GM19043 (cell line): ENCODE data around the gene PEX3.
"Not testable (repeated sequence)": the region's sequence is repeated elsewhere in the genome, so short reads cannot be mapped to it uniquely, and the experiment has no call there.

Experiments
- ATAC-seq: cut with Tn5 transposase; IDR thresholded peaks from one replicate; pipeline ENCODE4 v1.9.1; 2021; ENCODE audit warnings: low read depth; ENCODE audit not compliant: unreplicated experiment

PEX3 gene

DNA sequence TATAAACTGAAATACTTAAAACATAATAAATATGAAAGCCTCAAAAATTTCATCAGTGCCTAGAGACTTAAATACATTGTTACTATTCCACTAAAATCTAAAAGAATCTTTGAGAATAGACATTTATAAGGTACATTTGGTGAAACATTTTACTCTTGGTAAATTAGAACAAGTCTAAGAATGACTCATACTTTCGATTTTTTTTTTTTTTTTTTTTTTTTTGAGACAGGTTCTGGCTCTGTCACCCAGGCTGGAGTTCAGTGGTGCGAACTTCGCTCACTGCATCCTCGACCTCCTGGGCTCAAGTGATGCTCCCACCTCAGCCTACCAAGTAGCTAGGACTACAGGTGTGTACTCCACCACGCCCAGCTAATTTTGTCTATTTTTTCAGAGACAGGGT, 54.5 kb downstream of the PEX3 start:
- ATAC-seq = no peak

- no peak for ATAC-seq
Observed at GRCh38 chr6:143505537-143505936, 54.9 kb downstream of the PEX3 start.

DNA sequence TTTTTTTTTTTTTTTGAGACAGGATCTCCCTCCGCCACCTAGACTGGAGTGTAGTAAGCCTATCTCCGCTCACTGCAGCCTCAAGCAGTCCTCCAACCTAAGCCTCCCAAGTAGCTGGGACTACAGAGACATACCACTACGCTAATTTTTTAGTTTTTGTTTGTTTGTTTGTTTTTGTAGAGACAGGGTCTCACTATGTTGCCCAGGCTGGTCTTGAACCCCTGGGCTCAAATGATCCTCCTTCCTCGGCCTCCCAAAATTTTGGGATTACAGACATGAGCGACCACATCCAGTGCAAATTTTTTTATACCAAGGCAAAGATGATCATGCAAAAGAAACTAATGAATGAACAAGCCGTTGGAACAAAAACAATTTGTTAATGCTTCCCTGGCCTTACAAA, 55.6 kb downstream of the PEX3 start:
- ATAC-seq = no peak

GRCh38 chr6:143506620-143507019, 56.0 kb downstream of the PEX3 start:
- ATAC-seq = no peak

- ATAC-seq = peak; percentile 40
Observed at GRCh38 chr6:143507358-143508145, 56.9 kb downstream of the PEX3 start.

- not testable (repeated sequence) for ATAC-seq
Observed at GRCh38 chr6:143510326-143510725, 59.7 kb downstream of the PEX3 start.

- ATAC-seq = peak; percentile 58
Observed at GRCh38 chr6:143510991-143511891, 60.6 kb downstream of the PEX3 start, which contains the start of gene FUCA2. TSS of gene FUCA2 (minus strand) at chr6:143511720. CDS start at chr6:143511634, 86 bp downstream.

GRCh38 chr6:143513410-143513809, 62.8 kb downstream of the PEX3 start:
- no peak for ATAC-seq

DNA sequence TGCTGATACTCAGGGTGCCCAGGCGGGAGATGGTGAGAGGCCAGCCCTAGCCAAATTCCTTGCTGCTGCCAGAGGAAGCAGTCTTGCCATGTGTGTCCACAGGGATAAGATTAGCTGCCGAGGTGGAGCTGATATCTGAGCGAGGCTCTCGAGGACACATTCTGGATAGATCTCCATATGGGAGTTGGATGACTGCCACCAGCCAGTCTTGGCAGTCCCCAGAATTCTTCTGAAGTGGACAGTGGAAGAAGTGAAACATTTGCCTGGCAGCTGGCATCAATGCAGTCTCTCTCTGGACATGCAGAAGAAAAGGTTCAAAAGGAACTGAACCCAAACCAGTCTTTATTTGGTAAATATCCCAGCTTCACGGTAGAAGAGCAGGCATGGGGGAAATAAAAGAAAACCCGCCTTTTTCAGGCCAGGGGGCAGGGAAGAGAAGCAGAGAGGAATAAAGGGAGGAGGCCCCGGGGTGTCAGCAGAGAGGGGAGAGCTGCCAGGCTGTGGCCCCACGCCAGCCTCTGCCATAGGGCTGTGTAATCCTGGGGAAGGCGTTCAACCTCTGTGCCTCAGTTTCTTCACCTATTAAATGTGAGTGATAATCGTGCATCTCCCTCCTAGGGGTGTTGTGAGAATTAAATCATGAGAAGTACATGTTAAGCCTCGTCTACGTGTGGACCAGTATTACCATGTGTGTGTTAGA, 64.6 kb downstream of the PEX3 start:
- ATAC-seq = no peak

DNA sequence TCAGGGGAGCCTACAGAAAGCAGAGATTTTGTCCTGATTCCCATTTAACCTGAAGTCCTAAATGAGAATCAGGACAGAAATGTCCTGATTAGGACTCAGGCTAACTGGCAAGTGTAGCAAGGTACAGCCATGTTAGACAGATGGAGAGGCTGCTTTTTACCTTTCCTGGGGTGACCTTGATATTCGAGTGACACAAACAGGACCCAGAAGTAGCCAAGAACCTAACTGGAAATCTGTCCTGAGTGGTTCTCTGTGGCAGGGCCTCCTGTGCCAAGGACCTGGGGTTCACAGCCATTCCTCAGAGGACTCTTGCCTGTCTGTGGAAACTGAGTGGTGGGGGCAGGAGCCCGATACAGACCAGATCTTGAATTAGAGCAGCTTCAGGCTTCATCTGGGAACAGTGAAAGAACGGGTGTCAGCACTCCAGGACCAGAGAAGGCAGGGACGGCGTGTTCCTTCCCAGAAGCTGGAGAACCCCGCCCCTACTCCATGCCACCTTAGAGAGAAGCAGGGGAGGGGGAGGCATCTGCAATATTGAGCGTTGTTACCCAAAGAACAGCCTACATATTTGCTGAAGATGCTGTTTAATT, 65.3 kb downstream of the PEX3 start:
- no peak for ATAC-seq

DNA sequence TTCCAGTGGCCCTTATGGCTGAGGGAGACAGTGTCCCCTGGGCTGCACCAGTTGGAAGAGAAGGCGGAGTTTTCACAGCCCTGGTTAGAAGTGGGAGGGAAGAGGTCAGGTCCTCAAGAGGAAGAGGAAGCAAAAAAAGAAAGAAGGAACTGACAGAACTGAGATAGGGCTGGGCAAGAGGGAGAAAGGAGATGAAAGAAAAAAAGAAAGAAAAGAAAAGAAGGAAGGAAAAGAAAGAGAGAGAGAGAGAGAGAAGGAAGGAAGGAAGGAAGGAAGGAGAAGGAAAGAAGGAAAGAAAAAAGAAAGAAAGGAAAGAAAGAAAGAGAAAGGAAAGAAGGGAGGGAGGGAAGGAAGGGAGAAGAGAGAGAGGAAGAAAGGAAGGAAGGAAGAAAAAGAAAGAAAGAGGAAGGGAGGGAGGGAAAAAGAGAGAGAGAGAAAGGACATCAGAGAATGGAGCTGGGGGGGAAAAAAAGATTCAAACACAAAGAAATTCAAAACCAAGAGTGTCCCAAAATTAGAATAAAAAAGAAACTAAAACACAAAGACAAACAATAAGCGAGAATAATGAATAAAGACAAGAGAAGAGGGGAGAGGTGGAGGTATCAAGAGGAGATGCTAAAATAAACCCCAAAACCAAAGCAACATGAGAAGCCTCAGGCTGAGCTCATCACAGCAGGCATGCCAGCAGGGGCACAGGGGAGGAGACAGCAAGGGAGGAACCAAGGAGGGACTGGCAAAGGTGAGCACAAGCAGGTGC, 66.3 kb downstream of the PEX3 start:
- ATAC-seq = no peak

- no peak for ATAC-seq
Observed at GRCh38 chr6:143517447-143517773, 66.8 kb downstream of the PEX3 start.

- ATAC-seq = no peak
Observed at GRCh38 chr6:143522039-143522600, 71.5 kb downstream of the PEX3 start.

DNA sequence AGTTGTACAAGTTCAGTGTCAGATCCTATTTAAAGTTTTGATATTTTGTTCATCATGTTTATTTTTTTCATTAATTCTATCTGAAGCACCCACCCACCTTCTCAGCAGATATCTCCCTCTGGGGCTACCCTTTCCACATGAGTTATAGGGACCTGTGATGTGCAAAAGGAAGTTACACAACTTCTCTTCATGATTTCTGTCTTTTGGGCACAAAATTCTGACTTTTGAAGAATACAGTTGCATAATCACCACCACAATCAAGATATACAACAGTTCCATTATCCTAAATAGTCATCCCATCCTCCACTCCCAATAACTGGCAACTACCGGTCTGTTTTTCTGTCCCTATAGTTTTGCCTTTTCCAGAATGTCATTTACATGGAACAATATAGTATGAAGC, 74.8 kb downstream of the PEX3 start:
- no peak for ATAC-seq

DNA sequence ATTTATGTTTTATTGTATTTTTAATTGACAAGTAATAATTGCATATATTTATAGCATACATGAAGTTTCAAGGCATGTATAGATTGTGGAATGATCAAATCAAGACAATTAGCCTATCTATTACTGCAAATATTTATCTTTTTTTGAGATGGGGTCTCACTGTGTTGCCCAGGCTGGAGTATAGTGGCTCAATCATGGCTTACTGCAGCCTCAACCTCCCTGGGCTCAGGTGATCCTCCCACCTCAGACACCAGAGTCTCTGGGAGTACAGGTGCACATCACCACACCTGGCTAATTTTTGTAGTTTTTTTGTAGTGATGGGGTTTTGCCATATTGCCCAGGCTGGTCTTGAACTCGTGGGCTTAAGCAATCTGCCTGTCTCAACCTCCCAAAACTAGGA, 77.1 kb downstream of the PEX3 start:
- no peak for ATAC-seq

DNA sequence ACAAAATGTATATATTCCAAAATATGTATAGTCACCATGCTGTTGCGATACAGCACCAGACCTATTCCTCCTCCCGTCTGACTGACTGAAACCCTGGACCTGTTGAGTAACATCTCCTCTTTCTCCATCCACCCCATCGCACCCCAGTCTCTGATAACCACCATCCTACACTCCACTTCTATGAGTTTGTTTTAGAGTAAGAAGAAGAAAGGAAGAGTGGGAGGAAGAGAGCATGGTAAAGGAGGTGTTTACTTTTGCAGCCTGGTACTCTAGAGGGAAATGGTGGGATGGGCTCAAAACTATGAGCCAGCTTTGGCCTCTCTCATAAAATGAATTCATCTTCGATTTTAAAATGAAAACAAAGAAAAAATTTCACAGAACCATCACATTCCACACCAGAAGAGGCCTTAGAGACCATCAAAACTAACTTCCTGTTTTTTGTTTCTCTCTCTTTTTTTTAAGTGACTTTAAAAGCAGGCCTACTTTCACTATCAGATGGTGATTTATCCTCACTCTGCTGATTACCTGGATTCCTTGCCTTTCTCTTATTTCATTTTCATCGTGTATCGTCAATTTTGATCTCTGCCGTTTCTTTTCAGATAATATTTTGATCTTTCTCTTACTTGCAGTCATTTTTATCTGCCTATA, 77.7 kb downstream of the PEX3 start:
- ATAC-seq = peak; percentile 85

DNA sequence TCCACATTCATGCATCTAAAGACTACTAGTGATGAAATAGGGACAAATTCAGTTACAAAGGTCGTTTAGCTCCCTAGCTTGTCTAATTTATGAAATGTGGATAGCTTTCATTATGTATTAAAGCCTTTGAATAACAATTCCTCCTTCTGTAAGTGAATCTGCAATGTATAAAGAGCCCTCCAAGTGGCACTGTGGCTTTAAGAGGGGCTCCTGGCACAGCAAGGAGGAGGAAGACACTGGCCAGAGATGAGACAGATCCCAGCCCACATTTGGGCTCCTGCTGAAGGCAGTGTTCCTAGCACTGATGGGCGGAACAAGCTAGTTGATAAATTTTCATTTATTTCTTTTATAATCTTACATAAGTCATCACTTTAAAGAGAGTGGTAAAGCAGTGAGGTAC, 78.5 kb downstream of the PEX3 start:
- ATAC-seq = no peak

- ATAC-seq = no peak
Observed at GRCh38 chr6:143531720-143532499, 81.3 kb downstream of the PEX3 start.
